ENCODE measurements around the gene MGAT5.

MGAT5 gene

DNA sequence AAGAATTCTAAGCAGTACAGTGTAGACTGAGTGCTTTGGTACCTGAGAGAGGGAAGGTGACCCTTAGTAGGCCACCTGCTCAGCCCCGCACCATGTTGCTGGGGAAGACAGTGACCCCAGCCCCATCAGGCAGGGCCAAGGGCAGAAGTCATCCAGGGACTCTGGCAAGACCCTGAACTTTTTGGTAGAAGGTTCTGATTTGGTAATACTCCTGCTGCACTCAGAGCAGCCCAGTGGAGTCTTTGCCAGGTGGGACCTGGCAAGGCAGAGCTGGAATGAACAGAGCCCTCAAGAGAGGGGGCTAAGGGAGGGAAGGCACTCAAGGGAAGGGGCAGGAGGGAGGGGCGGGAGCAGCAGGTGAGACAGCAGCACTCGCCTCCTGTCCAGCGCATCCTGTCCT is 191.2 kb downstream of the MGAT5 start (continued):
- no peak for TF ChIP-seq ZFP3 (CRISPR knock-in tag; IDR thresholded peaks at IDR 0.05)

DNA sequence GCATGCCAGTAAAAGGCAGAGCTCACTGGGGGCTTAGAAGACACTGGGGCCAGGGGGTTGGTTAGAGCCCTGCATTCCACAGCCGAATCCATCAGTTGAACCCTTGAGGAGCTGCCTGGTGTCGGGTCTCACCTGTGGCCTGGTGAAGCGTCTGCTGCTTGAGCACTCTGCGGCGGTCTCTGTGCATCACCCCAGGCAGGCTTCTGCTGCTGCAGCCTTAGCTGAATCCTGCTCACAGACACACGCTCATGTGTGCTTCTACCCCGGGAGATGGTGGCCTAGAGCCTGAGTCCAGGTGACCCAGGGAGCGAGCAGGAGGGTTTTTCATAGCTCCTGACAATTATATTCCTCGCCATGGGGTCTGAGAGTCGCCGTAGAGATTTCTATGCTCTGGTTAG is 192.1 kb downstream of the MGAT5 start:
- peak; percentile 9; the same call in 2 of the 3 replicates for ATAC-seq
- TF ChIP-seq, protein P1, sequence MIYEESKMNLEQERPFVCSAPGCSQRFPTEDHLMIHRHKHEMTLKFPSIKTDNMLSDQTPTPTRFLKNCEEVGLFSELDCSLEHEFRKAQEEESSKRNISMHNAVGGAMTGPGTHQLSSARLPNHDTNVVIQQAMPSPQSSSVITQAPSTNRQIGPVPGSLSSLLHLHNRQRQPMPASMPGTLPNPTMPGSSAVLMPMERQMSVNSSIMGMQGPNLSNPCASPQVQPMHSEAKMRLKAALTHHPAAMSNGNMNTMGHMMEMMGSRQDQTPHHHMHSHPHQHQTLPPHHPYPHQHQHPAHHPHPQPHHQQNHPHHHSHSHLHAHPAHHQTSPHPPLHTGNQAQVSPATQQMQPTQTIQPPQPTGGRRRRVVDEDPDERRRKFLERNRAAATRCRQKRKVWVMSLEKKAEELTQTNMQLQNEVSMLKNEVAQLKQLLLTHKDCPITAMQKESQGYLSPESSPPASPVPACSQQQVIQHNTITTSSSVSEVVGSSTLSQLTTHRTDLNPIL (CRISPR knock-in tag; IDR thresholded peaks at IDR 0.05; ENCODE audit: low read depth): no peak
- TF ChIP-seq RARB (CRISPR knock-in tag; IDR thresholded peaks at IDR 0.05) (no peak), BACH2 (CRISPR knock-in tag; IDR thresholded peaks at IDR 0.05; ENCODE audit: borderline replicate concordance) (no peak), ARNTL (CRISPR knock-in tag; IDR thresholded peaks at IDR 0.05; ENCODE audit: borderline replicate concordance, low read depth) (no peak), ZFP30 (CRISPR knock-in tag; IDR thresholded peaks at IDR 0.05) (no peak), TOX (CRISPR knock-in tag; IDR thresholded peaks at IDR 0.05; ENCODE audit: borderline replicate concordance) (no peak), OSR1 (CRISPR knock-in tag; IDR thresholded peaks at IDR 0.05) (no peak), ISL1 (CRISPR knock-in tag; IDR thresholded peaks at IDR 0.05) (no peak), ZNF565 (CRISPR knock-in tag; conservative IDR thresholded peaks at IDR 0.05; ENCODE audit: low read depth) (no peak), ZNF8 (CRISPR knock-in tag; IDR thresholded peaks at IDR 0.05) (no peak), GLIS3 (CRISPR knock-in tag; IDR thresholded peaks at IDR 0.05) (no peak)
- TF ChIP-seq, protein P2, sequence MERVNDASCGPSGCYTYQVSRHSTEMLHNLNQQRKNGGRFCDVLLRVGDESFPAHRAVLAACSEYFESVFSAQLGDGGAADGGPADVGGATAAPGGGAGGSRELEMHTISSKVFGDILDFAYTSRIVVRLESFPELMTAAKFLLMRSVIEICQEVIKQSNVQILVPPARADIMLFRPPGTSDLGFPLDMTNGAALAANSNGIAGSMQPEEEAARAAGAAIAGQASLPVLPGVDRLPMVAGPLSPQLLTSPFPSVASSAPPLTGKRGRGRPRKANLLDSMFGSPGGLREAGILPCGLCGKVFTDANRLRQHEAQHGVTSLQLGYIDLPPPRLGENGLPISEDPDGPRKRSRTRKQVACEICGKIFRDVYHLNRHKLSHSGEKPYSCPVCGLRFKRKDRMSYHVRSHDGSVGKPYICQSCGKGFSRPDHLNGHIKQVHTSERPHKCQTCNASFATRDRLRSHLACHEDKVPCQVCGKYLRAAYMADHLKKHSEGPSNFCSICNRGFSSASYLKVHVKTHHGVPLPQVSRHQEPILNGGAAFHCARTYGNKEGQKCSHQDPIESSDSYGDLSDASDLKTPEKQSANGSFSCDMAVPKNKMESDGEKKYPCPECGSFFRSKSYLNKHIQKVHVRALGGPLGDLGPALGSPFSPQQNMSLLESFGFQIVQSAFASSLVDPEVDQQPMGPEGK (CRISPR knock-in tag; IDR thresholded peaks at IDR 0.05; ENCODE audit: borderline replicate concordance): no peak
- TF ChIP-seq, protein P3, sequence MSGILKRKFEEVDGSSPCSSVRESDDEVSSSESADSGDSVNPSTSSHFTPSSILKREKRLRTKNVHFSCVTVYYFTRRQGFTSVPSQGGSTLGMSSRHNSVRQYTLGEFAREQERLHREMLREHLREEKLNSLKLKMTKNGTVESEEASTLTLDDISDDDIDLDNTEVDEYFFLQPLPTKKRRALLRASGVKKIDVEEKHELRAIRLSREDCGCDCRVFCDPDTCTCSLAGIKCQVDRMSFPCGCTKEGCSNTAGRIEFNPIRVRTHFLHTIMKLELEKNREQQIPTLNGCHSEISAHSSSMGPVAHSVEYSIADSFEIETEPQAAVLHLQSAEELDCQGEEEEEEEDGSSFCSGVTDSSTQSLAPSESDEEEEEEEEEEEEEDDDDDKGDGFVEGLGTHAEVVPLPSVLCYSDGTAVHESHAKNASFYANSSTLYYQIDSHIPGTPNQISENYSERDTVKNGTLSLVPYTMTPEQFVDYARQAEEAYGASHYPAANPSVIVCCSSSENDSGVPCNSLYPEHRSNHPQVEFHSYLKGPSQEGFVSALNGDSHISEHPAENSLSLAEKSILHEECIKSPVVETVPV (CRISPR knock-in tag; IDR thresholded peaks at IDR 0.05): no peak

DNA sequence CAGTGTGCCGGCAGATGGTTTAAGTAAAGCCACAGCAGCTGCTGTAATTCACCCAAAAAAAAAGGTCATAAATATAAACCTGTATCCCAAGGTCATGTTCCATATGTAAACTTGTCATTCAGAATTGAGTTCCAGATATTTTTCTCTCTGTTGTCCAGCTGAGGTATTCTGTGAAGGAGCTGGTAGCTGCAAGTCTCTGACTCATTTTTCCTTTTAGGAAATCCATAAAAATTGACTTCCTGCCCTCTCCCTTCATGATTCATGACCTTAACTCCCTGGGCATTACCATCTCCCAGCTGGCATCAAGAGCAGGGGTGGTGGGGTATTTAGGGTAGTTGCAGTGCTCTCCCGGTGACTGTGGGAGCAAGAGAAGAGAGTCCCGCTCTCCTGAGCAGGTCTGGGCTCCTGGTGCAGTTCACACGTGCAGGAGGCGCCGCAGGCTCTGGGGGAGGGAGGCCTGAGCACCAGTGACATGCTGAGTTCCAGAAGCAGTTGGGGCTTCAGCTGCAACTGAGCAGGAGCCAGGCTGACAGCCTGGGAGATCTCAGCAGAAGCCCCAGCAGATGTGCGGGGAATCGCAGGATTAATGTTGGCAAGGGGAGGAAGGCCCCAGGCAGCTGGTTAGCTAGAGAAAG is 192.6 kb downstream of the MGAT5 start:
- TF ChIP-seq PPARA (CRISPR knock-in tag; IDR thresholded peaks at IDR 0.05; ENCODE audit: borderline replicate concordance) (no peak), CSDC2 (CRISPR knock-in tag; IDR thresholded peaks at IDR 0.05) (no peak), ISL1 (CRISPR knock-in tag; IDR thresholded peaks at IDR 0.05) (no peak), ARNTL (CRISPR knock-in tag; IDR thresholded peaks at IDR 0.05; ENCODE audit: borderline replicate concordance, low read depth) (no peak), SNAI2 (CRISPR knock-in tag; IDR thresholded peaks at IDR 0.05) (no peak), TOX (CRISPR knock-in tag; IDR thresholded peaks at IDR 0.05; ENCODE audit: borderline replicate concordance) (no peak), RARB (CRISPR knock-in tag; IDR thresholded peaks at IDR 0.05) (no peak), ZNF565 (CRISPR knock-in tag; conservative IDR thresholded peaks at IDR 0.05; ENCODE audit: low read depth) (no peak), ZNF70 (CRISPR knock-in tag; IDR thresholded peaks at IDR 0.05) (no peak), BACH2 (CRISPR knock-in tag; IDR thresholded peaks at IDR 0.05; ENCODE audit: borderline replicate concordance) (no peak), ZFP30 (CRISPR knock-in tag; IDR thresholded peaks at IDR 0.05) (no peak), GLIS3 (CRISPR knock-in tag; IDR thresholded peaks at IDR 0.05) (no peak), ZFP3 (CRISPR knock-in tag; IDR thresholded peaks at IDR 0.05) (no peak), ZC3H10 (CRISPR knock-in tag; IDR thresholded peaks at IDR 0.05) (no peak), ZNF8 (CRISPR knock-in tag; IDR thresholded peaks at IDR 0.05) (no peak)
- TF ChIP-seq, protein P4, sequence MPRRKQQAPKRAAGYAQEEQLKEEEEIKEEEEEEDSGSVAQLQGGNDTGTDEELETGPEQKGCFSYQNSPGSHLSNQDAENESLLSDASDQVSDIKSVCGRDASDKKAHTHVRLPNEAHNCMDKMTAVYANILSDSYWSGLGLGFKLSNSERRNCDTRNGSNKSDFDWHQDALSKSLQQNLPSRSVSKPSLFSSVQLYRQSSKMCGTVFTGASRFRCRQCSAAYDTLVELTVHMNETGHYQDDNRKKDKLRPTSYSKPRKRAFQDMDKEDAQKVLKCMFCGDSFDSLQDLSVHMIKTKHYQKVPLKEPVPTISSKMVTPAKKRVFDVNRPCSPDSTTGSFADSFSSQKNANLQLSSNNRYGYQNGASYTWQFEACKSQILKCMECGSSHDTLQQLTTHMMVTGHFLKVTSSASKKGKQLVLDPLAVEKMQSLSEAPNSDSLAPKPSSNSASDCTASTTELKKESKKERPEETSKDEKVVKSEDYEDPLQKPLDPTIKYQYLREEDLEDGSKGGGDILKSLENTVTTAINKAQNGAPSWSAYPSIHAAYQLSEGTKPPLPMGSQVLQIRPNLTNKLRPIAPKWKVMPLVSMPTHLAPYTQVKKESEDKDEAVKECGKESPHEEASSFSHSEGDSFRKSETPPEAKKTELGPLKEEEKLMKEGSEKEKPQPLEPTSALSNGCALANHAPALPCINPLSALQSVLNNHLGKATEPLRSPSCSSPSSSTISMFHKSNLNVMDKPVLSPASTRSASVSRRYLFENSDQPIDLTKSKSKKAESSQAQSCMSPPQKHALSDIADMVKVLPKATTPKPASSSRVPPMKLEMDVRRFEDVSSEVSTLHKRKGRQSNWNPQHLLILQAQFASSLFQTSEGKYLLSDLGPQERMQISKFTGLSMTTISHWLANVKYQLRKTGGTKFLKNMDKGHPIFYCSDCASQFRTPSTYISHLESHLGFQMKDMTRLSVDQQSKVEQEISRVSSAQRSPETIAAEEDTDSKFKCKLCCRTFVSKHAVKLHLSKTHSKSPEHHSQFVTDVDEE (CRISPR knock-in tag; IDR thresholded peaks at IDR 0.05): no peak
- TF ChIP-seq, protein P5, sequence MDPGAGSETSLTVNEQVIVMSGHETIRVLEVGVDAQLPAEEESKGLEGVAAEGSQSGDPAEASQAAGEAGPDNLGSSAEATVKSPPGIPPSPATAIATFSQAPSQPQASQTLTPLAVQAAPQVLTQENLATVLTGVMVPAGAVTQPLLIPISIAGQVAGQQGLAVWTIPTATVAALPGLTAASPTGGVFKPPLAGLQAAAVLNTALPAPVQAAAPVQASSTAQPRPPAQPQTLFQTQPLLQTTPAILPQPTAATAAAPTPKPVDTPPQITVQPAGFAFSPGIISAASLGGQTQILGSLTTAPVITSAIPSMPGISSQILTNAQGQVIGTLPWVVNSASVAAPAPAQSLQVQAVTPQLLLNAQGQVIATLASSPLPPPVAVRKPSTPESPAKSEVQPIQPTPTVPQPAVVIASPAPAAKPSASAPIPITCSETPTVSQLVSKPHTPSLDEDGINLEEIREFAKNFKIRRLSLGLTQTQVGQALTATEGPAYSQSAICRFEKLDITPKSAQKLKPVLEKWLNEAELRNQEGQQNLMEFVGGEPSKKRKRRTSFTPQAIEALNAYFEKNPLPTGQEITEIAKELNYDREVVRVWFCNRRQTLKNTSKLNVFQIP (CRISPR knock-in tag; IDR thresholded peaks at IDR 0.05; ENCODE audit: borderline replicate concordance, low read depth): no peak
- TF ChIP-seq, protein P1 (CRISPR knock-in tag; IDR thresholded peaks at IDR 0.05; ENCODE audit: low read depth): no peak
- TF ChIP-seq, protein P2 (CRISPR knock-in tag; IDR thresholded peaks at IDR 0.05; ENCODE audit: borderline replicate concordance): no peak
- TF ChIP-seq, protein P3 (CRISPR knock-in tag; IDR thresholded peaks at IDR 0.05): no peak
- peak; percentile 38 for ATAC-seq
